OCI-LY7 (cell line): ENCODE results near the gene PAXIP1. TPM values are rescaled to one million over a fixed set of nuclear protein-coding genes. Genes with fewer than 3 reads are reported as not detected.

Experiments
- BruUV-seq: library from RNA; stranded (reverse); fragments of 400-500 nt; replicated peaks from 2 replicates; lab custom pipeline; 2021; lab: Mats Ljungman, UMichigan
- CTCF ChIA-PET: fragments of 300-600 bp; sonication (Branson Sonifier 250); formaldehyde crosslinking; loops from one replicate; lab custom pipeline; 2022; ENCODE audit warnings: antibody characterized with exemption; ENCODE audit not compliant: unreplicated experiment; lab: Charles Lee
- POLR2A ChIA-PET: fragments of 300-600 bp; sonication (Branson Sonifier 250); formaldehyde crosslinking; loops from one replicate; lab custom pipeline; 2022; ENCODE audit warnings: antibody characterized with exemption; lab: Charles Lee
- DNase-seq: peaks from one replicate; pipeline ENCODE4 v3.0.0-alpha.2; 2015; ENCODE audit warnings: low spot score
- H2AFZ ChIP-seq: fragments of 200-600 bp; sonication (generic), shearing (Covaris generic); 2 replicates; pipeline ENCODE4 v1.6.1; 2014; ENCODE audit warnings: mild to moderate bottlenecking, antibody characterized with exemption, low read length, moderate library complexity
- H3K27ac ChIP-seq: fragments of 200-600 bp; sonication (generic); 2 replicates; pipeline ENCODE4 v1.5.1; 2014; ENCODE audit warnings: mixed run types, low read depth, mild to moderate bottlenecking, moderate library complexity, low read length, inconsistent platforms; ENCODE audit not compliant: poor library complexity, severe bottlenecking
- H3K36me3 ChIP-seq: fragments of 200-600 bp; sonication (generic); 2 replicates; pipeline ENCODE4 v1.6.1; 2014; ENCODE audit warnings: mild to moderate bottlenecking, antibody characterized with exemption, low read length, moderate library complexity, mixed read lengths; ENCODE audit not compliant: insufficient read depth
- H3K4me1 ChIP-seq: fragments of 200-600 bp; sonication (generic); 2 replicates; pipeline ENCODE4 v1.5.1; 2014; ENCODE audit warnings: mild to moderate bottlenecking, low read length; ENCODE audit not compliant: insufficient read depth, poor library complexity, severe bottlenecking
- H3K4me2 ChIP-seq: fragments of 200-600 bp; sonication (generic); 2 replicates; pipeline ENCODE4 v1.6.1; 2014; ENCODE audit warnings: mild to moderate bottlenecking, low read length
- H3K4me3 ChIP-seq: fragments of 200-600 bp; sonication (generic); 2 replicates; pipeline ENCODE4 v1.5.1; 2014; ENCODE audit warnings: mild to moderate bottlenecking, low read depth, low read length; ENCODE audit not compliant: poor library complexity, severe bottlenecking
- H3K79me2 ChIP-seq: fragments of 200-600 bp; sonication (generic); 2 replicates; pipeline ENCODE4 v1.6.1; 2016; ENCODE audit warnings: low read depth, mild to moderate bottlenecking, low read length, moderate library complexity, mixed read lengths; ENCODE audit not compliant: insufficient read depth
- H3K9me2 ChIP-seq: fragments of 200-600 bp; sonication (generic); 2 replicates; pipeline ENCODE4 v1.6.1; 2016; ENCODE audit warnings: mild to moderate bottlenecking, low read length, mixed read lengths; ENCODE audit not compliant: insufficient read depth
- H3K9me3 ChIP-seq: fragments of 200-600 bp; sonication (generic); 2 replicates; pipeline ENCODE4 v1.6.1; 2014; ENCODE audit warnings: mild to moderate bottlenecking, mixed run types, low read length, mixed read lengths
- H4K20me1 ChIP-seq: fragments of 200-600 bp; sonication (generic); 2 replicates; pipeline ENCODE4 v1.6.1; 2014; ENCODE audit warnings: mild to moderate bottlenecking, antibody characterized with exemption, low read length, moderate library complexity, mixed read lengths; ENCODE audit not compliant: insufficient read depth
- CTCF ChIP-seq: fragments of 200-600 bp; sonication (generic); conservative IDR thresholded peaks from 2 replicates; pipeline ENCODE4 v1.5.1; 2014; ENCODE audit warnings: mild to moderate bottlenecking, antibody characterized with exemption, low read length, moderate library complexity, mixed read lengths
- EZH2phosphoT487 ChIP-seq: fragments of 200-600 bp; sonication (generic); IDR thresholded peaks from 2 replicates; pipeline ENCODE4 v1.6.1; 2018; ENCODE audit warnings: low read depth, borderline replicate concordance, mild to moderate bottlenecking, mixed run types, antibody characterized with exemption, low read length, moderate library complexity, mixed read lengths
- intact Hi-C: fragments of 100-400 bp; cut with micrococcal nuclease; formaldehyde crosslinking; loops from one replicate; pipeline ENCODE4 v1.10.0; 2022; ENCODE audit not compliant: unreplicated experiment
- total RNA-seq, 2 experiments: library from RNA; depleted of rRNA in 1 of 2; stranded (reverse); fragments of >200 nt in 1 of 2; shearing (Covaris generic) in 1 of 2; gene quantifications; 2 replicates each; pipeline ENCODE4 v1.2.3, GENCODE V29; 2014 to 2022

The PAXIP1 gene
- total RNA-seq, 2 experiments from 2014 or later: 27.4 to 33.0 TPM

- H3K4me1 ChIP-seq: no peaks in the 10 kb centered on the region
- no peak overlapping the region for H2AFZ ChIP-seq
- H4K20me1 ChIP-seq: no peaks in the 10 kb centered on the region
- ChIA-PET POLR2A (interaction anchor here (0.5 to 0.9 kb wide), 2 partner anchors 12 to 1314 kb away, joined by 3 read pairs; no protein-coding TSS in a partner anchor), CTCF (no interaction called here)
- no peak for TF ChIP-seq EZH2phosphoT487
- no peak for TF ChIP-seq CTCF
- H3K9me2 ChIP-seq: no peaks in the 10 kb centered on the region
- no peak overlapping the region for H3K27ac ChIP-seq
- BruUV-seq: no TSS peak
- no peaks in the 10 kb centered on the region for H3K79me2 ChIP-seq
- H3K36me3 ChIP-seq: no peaks in the 10 kb centered on the region
- H3K4me3 ChIP-seq: no peak overlapping the region
- no peak for DNase-seq
- intact Hi-C loops: no loop called here
- no peak overlapping the region for H3K4me2 ChIP-seq
- H3K9me3 ChIP-seq: no peaks in the 10 kb centered on the region
Measured at GRCh38 chr7:154915600-154915999, 87.3 kb downstream of the PAXIP1 start.

GRCh38 chr7:154914996-154915380 lies 87.9 kb downstream of the PAXIP1 start:
- H3K79me2 ChIP-seq: no peaks in the 10 kb centered on the region
- H3K4me2 ChIP-seq: no peak overlapping the region
- no peak overlapping the region for H3K4me3 ChIP-seq
- TF ChIP-seq CTCF (peak; percentile 20; the same call in 1 of the 2 replicates), EZH2phosphoT487 (no peak)
- no peak for DNase-seq
- CTCF ChIA-PET: interaction anchor here (0.7 kb wide), 1 partner anchor 38 kb away, joined by 4 read pairs; no protein-coding TSS in a partner anchor
- H3K9me2 ChIP-seq: no peaks in the 10 kb centered on the region
- no peaks in the 10 kb centered on the region for H4K20me1 ChIP-seq
- H3K9me3 ChIP-seq: no peaks in the 10 kb centered on the region
- no peaks in the 10 kb centered on the region for H3K36me3 ChIP-seq
- POLR2A ChIA-PET: interaction anchor here (0.6 to 0.9 kb wide), 2 partner anchors 13 to 180 kb away, joined by 3 read pairs; no protein-coding TSS in a partner anchor
- H3K4me1 ChIP-seq: no peaks in the 10 kb centered on the region
- intact Hi-C loops: no loop called here
- no TSS peak for BruUV-seq
- no peak overlapping the region for H2AFZ ChIP-seq
- no peak overlapping the region for H3K27ac ChIP-seq

GRCh38 chr7:154914308-154914995 lies 88.5 kb downstream of the PAXIP1 start:
- H3K79me2 ChIP-seq: no peaks in the 10 kb centered on the region
- H2AFZ ChIP-seq: no peak overlapping the region
- intact Hi-C loops: no loop called here
- no peaks in the 10 kb centered on the region for H3K9me3 ChIP-seq
- no TSS peak for BruUV-seq
- POLR2A ChIA-PET: interaction anchor here (0.6 kb wide), 1 partner anchor 181 kb away, joined by 3 read pairs; no protein-coding TSS in a partner anchor
- no peak overlapping the region for H3K4me3 ChIP-seq
- H4K20me1 ChIP-seq: no peaks in the 10 kb centered on the region
- CTCF ChIA-PET: interaction anchor here (0.7 kb wide), 1 partner anchor 39 kb away, joined by 4 read pairs; no protein-coding TSS in a partner anchor
- H3K4me2 ChIP-seq: no peak overlapping the region
- H3K27ac ChIP-seq: no peak overlapping the region
- no peaks in the 10 kb centered on the region for H3K36me3 ChIP-seq
- H3K4me1 ChIP-seq: no peaks in the 10 kb centered on the region
- TF ChIP-seq EZH2phosphoT487 (no peak), CTCF (no peak)
- H3K9me2 ChIP-seq: no peaks in the 10 kb centered on the region
- DNase-seq: no peak
